Mesothelial cell of epicardium (in vitro differentiated cells): Measurements from ENCODE around the gene ADI1. TPM values are rescaled to one million over a fixed set of nuclear protein-coding genes. Genes with fewer than 3 reads are reported as not detected.

Experiments
- DNase-seq, 2 experiments: peaks; one replicate each; pipeline ENCODE4 v3.0.0; 2021; ENCODE audit warnings: low spot score in 2 of 2; ENCODE audit not compliant: unreplicated experiment in 2 of 2
- H3K27ac Mint-ChIP-seq: 2 replicates; pipeline ENCODE4 v1.8.0; 2021; ENCODE audit warnings: mixed read lengths
- H3K27me3 Mint-ChIP-seq: 2 replicates; pipeline ENCODE4 v1.8.0; 2021; ENCODE audit warnings: low read depth, mixed read lengths
- H3K36me3 Mint-ChIP-seq: 2 replicates; pipeline ENCODE4 v1.8.0; 2021; ENCODE audit warnings: mixed read lengths
- H3K4me1 Mint-ChIP-seq: 2 replicates; pipeline ENCODE4 v1.8.0; 2021; ENCODE audit warnings: mixed read lengths
- H3K4me3 Mint-ChIP-seq: 2 replicates; pipeline ENCODE4 v1.8.0; 2021; ENCODE audit warnings: mild to moderate bottlenecking, moderate library complexity, mixed read lengths
- H3K9me3 Mint-ChIP-seq: 2 replicates; pipeline ENCODE4 v1.8.0; 2021; ENCODE audit warnings: mixed read lengths
- total RNA-seq: library from RNA; stranded (reverse); gene quantifications from 3 replicates; pipeline ENCODE4 v1.2.1, GENCODE V29; 2021
- TF ChIP-seq, protein P1 (sequence below): fragments of 200-600 bp; sonication (generic); IDR thresholded peaks from one replicate; pipeline ENCODE4 v1.5.0; 2021; ENCODE audit warnings: antibody characterized with exemption; ENCODE audit not compliant: unreplicated experiment

The ADI1 gene
- total RNA-seq, 1 donor from 2014 or later: 16.6 TPM

DNA sequence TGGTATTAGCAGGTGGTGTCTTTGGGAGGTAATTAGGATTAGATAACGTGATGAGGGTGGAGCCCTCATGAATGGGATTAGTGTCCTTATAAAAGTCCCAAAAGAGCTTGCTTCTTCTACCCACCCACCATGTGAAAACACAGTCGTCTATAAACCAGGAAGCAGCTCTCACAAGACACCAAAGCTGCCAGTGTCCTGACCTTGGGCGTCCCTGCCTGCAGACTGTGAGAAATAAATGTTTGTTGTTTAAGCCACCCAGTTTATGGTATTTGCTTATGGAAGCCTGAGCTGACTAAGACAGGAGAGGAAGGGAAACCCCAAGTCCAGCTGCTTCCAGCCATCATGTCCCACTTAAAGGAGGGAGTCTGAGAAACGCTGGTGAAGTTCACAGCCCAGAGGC, 13.6 kb downstream of the ADI1 start:
- H3K27ac Mint-ChIP-seq: no peak overlapping the region
- no peak for DNase-seq

DNA sequence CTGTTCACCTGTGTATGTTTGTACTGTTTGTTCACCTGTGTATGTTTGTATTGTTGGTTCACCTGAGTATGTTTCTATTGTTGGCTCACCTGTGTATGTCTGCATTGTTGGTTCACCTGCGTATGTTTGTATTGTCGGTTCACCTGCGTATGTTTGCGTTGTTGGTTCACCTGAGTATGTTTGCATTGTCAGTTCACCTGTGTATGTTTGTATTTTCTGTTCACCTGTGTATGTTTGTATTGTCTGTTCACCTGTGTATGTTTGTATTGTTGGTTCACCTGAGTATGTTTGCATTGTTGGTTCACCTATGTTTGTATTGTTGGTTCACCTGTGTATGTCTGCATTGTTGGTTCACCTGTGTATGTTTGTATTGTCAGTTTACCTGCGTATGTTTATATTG, 14.6 kb downstream of the ADI1 start:
- no peak overlapping the region for H3K27ac Mint-ChIP-seq

More for the DNA sequence above, 13.6 kb downstream of the ADI1 start:
- Mint-ChIP-seq H3K36me3 (peaks cover 41% of the 10 kb centered on the region), H3K27me3 (no peaks in the 10 kb centered on the region), H3K9me3 (peaks cover 12% of the 10 kb centered on the region), H3K4me3 (no peak overlapping the region), H3K4me1 (no peaks in the 10 kb centered on the region)
- TF ChIP-seq, protein P1, sequence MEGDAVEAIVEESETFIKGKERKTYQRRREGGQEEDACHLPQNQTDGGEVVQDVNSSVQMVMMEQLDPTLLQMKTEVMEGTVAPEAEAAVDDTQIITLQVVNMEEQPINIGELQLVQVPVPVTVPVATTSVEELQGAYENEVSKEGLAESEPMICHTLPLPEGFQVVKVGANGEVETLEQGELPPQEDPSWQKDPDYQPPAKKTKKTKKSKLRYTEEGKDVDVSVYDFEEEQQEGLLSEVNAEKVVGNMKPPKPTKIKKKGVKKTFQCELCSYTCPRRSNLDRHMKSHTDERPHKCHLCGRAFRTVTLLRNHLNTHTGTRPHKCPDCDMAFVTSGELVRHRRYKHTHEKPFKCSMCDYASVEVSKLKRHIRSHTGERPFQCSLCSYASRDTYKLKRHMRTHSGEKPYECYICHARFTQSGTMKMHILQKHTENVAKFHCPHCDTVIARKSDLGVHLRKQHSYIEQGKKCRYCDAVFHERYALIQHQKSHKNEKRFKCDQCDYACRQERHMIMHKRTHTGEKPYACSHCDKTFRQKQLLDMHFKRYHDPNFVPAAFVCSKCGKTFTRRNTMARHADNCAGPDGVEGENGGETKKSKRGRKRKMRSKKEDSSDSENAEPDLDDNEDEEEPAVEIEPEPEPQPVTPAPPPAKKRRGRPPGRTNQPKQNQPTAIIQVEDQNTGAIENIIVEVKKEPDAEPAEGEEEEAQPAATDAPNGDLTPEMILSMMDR: no peak

DNA sequence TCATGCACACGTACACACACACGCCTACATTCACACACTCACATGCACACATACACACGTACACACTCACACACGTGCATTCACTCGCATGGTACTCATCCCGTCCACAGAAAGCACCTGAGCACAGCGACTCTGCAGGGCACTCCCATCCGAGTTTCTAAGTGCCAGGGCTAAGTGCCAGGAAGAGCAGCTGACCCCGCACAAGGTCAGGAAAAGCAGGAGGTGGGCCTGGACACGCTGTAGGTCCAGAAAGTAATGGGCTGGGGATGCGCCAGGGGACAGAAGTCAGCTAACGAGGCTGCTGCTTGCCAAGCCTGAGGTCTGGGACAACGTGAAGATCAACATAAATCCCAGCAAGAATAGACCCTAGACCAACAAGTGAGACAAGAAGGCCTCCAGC, 15.8 kb downstream of the ADI1 start:
- DNase-seq: no peak
- Mint-ChIP-seq H3K4me3 (no peak overlapping the region), H3K27me3 (no peaks in the 10 kb centered on the region), H3K36me3 (peaks cover 37% of the 10 kb centered on the region), H3K4me1 (no peaks in the 10 kb centered on the region), H3K27ac (no peak overlapping the region), H3K9me3 (peaks cover 10% of the 10 kb centered on the region)
- TF ChIP-seq, protein P1: no peak

More for the DNA sequence above, 14.6 kb downstream of the ADI1 start:
- no peak for DNase-seq
- no peak overlapping the region for H3K4me3 Mint-ChIP-seq
- TF ChIP-seq, protein P1: no peak
- H3K9me3 Mint-ChIP-seq: peaks cover 12% of the 10 kb centered on the region
- H3K4me1 Mint-ChIP-seq: no peaks in the 10 kb centered on the region
- H3K36me3 Mint-ChIP-seq: peaks cover 37% of the 10 kb centered on the region
- H3K27me3 Mint-ChIP-seq: no peaks in the 10 kb centered on the region

GRCh38 chr2:3503046-3503445, 16.3 kb downstream of the ADI1 start:
- TF ChIP-seq, protein P1: no peak
- Mint-ChIP-seq H3K4me3 (no peak overlapping the region), H3K27me3 (no peaks in the 10 kb centered on the region), H3K4me1 (no peaks in the 10 kb centered on the region), H3K36me3 (peaks cover 36% of the 10 kb centered on the region), H3K9me3 (peaks cover 8% of the 10 kb centered on the region), H3K27ac (no peak overlapping the region)
- DNase-seq: no peak

GRCh38 chr2:3500326-3500899, 18.9 kb downstream of the ADI1 start:
- Mint-ChIP-seq H3K9me3 (no peaks in the 10 kb centered on the region), H3K4me1 (no peaks in the 10 kb centered on the region), H3K27me3 (no peaks in the 10 kb centered on the region), H3K4me3 (no peak overlapping the region), H3K27ac (no peak overlapping the region), H3K36me3 (peaks cover 31% of the 10 kb centered on the region)
- no peak for DNase-seq
- TF ChIP-seq, protein P1: no peak
